DMS 273 treated with DMSO at 0.1 percent for 48 hours (cell line): ENCODE results near the gene CA14.
A peak's percentile ranks its signal among the peaks of the same experiment; 100 is the strongest.
"Not testable (repeated sequence)": the region's sequence is repeated elsewhere in the genome, so short reads cannot be mapped to it uniquely, and the experiment has no call there.

Experiments
- DNase-seq: peaks from one replicate; lab custom pipeline; 2025; lab: John Stamatoyannopoulos, UW

CA14 gene

DNA sequence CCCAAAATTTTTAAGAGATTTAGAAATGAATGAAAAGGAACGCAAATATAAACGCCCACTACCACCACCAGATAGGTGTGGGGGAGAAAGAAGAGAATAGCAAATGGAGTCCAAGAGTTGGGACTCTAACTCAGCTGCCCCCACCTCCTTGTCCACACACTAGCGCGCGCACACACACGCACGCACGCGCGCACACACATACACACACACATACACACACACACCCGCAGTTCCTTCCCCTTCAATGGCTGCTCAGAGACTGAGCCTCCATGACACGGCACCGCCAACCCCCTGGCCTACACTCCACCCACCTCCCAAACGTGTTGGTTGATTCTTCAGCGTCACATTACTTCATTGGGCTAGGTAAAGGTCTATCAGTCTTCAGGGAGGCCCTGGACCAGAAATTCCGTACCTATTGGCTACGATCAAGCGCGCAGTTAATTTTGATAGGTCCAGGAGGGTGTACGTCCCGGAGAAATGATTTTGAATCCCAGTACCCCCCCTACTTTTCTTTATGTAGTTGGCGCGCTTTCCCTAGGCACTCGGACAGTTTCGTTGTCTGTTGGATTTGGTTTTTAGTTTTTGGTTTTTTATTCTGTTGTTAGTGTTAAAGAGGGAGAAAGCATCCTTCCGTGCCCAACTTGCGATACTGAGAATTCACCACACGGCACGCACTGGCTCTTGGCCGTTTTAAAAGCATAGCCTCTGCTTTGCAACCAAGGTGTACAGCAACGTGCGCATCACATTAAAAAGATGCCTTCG lies 21.5 kb upstream of the CA14 start, which contains the start of gene ANP32E:
ANP32E (minus strand) TSS at position 261 of the 762 bp plus-strand sequence. CDS start 326 bp downstream, outside the sequence.
- peak; percentile 100 for DNase-seq

DNA sequence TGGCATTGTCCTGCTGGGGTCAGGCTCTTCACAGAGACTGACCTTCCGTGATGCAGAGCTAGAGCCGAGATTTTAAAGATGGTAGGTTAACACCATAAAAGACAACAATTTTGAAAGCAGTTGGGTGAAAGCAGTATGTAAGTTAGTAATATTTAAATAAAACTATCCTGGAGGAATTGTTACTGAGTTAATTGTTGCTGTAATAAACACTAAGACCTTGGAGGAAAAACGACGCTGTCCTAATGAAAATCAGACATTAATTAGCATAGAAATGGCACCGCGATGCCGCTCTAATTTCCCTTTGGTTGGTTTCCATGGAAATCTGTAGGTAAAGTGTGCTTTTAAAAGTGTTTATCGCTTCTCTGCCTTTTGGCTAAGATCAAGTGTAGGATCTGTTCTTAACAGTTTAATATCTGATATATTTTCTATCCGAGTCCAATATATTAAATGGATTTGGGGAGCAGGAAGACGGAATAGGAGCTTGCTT lies 20.9 kb upstream of the CA14 start:
- no peak for DNase-seq

DNA sequence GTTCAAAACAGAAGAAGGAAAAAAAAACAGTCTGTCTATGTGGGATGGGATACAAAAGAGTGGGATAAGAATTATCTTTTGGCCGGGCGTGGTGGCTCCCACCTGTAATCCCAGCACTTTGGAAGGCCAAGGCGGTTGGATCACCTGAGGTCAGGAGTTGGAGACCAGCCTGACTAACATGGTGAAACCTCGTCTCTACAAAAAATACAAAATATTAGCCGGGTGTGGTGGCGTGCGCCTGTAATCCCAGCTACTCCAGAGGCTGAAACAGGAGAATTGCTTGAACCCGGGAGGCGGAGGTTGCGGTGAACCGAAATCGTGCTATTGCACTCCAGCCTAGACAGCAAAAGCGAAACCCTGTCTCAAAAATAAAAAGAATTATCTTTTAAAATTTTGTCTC lies 20.4 kb upstream of the CA14 start:
- not testable (repeated sequence) for DNase-seq

DNA sequence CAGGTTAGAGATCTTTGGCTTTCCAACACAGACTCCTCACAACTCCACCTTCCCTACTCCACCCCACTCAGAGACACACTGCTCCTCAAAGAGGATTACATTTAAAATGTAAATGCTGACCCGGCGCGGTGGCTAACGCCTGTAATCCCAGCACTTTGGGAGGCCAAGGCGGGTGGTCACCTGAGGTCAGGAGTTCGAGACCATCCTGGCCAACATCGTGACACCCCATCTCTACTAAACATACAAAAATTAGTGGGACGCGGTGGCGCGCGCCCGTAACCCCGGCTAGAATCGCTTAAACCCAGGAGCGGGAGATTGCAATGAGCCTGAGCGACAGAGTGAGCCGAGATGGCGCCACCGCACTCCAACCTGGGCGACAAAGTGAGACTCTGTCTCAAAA lies 19.8 kb upstream of the CA14 start:
- no peak for DNase-seq

DNA sequence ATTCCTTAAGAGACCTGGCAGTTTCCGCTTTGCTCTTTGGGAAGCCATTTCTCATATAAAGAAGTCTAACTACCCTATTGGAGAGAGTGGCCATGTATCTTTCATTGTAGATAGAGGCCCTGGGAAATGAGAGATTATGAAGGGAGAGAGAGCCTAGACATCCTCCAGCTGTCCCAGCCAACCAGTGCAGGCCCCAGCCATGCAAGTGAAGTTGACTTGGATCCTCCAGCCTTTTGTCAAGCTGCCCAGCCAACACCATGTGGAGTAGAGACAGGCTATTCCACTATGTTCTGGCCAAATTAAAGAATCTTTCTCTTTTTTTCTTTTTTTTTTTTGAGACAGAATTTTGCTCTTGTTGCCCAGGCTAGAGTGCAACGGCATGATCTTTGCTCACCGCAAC lies 14.6 kb upstream of the CA14 start:
- DNase-seq, result no peak

DNA sequence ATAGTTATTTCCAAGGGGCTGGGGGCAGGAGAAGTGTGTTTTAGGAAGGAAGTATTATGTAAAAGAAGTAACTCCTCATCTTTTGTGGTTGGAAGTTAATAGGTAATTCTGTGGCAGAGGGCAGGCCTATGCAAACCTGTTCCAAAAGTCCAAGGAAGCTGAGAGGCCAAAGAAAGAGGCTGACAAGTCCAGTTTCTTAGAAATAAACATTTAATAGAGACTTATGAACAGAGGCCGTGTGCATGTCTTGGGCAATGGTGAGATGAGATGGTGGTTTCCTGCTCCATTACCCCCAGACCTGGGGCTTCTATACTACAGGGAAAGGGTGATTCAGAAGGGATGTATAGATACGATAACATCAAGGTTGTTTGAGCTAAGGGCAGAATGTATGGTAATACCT lies 7.6 kb upstream of the CA14 start:
- DNase-seq, result no peak

DNA sequence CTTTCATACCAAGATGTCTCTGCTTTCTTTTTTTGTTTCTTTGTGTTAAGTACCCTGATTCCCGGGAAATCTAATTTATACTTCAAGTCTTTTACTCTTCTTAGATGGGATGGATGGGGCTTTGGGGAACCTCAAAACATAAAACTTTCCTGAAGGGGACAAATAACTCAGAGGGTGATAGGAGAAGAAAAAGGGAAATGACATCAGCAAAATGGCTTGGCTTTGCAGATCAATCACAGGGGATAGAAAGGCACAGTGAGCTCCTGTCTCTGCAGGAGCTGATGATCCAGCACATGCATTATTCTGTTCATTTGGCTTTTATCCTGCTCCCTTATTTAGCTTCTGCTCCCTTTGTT lies 1.4 kb upstream of the CA14 start:
- DNase-seq, result no peak

DNA sequence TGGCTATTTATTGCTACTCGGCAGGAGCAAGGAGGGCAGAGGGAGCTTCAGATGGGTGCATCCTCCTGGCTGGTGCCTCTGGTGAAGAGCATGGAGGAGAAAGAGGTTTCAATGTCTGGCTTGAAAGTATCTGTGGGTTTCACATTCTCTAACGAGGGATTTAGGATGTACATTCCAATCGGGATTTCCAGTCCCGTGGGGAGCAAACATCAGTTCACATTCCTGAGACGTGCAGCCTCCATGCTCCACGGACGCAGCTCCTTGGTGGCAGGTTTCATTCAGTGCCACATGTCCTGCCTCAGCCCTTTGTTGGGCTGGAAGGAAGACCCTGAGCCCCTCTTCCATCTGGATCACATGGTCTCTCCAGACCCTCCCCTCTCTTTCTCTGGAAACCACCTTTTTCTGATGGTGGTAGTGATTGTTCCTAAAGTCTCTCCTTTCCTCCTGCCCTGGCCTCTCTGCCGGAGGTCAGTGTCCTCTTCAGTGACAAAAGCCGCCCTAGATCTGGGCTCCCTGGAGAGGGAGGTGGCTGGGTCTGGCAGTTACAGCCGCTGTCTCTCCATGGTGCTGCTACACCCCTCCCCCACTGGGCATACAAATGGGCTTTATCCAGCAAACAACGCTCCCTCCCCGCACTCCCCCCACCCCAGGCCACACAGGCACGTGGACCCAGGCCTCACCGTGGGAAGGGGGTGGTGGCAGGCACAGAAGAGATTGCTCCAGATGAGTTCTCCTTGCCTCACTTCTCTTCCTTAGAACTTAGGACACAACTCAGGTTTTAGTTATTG lies 826 bp upstream of the CA14 start:
- DNase-seq, result no peak

DNA sequence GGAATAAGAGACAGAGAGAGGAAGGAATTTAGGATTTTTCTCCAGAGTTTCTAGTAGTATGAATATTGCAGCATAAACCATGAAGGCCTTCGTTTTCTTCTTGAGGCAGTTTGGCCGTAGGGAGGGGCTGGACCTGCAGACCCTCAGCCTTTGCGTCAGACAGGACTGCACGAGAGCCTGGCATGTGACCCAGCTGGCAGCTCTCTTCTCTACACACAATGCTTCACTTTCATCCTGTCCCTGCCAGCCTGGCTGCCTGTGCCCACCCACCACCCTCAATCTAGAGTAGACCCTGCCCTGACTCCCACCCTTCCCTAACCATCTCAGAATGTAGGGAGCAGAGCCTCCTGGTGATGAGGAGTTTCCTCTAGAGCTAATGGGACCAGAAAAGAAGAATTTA lies 1.6 kb downstream of the CA14 start:
- DNase-seq, result no peak

DNA sequence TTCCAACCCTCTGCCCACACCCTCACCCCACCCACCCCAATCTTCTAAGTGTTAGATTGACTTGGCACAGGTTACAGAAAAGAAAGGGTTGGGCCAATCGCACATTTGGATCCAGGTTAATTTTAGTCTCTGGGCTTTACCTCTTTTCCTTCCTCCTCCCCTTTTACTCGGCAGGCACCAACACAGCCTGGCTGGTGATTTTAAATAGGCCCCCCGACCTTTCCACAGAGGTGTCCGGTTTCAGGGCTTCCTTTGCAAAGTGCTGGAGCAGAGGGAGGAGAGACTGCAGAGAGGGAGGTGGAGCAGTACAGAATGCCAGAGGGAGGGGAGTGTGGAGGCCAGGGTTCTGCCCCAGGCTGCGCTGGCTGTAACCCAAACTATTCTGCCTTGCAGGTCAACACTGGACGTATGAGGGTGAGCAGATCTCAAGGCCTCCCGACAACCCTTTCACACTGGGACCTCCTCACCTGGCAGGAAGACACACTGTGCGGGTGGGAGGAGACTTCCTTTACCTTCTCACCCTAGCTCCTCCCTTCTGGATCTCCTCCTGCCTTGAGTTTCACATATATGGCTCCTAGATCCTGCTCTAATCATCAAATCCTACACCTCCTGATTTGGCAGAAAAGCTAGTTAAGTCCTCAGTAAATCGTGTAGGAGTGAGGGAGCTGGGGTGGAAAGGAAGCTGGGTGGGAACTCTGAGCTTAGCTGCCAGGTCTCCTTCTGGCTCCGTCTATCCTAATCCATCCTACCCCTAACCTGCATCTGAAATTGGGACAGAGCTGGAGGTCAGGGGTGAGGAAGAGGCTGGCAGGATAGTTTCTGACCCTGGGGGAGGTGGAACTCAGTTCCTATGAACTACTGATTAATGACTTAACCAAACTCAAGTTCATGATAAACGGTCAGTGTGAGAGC lies 2.4 kb downstream of the CA14 start:
- DNase-seq, result peak; percentile 66

DNA sequence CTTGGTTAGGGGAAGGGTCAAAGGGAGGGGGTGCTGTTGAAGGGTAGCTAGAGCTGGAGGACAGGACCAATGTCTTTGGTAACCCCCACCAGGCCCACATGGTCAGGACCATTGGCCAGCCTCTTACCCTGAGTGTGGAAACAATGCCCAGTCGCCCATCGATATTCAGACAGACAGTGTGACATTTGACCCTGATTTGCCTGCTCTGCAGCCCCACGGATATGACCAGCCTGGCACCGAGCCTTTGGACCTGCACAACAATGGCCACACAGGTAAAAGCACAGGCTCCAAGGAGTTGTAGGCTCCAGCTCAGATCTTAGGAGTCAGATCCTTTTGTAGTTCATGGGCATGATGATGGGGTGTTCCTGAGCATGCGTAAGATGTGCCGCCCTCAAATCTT lies 3.8 kb downstream of the CA14 start:
- DNase-seq, result no peak

DNA sequence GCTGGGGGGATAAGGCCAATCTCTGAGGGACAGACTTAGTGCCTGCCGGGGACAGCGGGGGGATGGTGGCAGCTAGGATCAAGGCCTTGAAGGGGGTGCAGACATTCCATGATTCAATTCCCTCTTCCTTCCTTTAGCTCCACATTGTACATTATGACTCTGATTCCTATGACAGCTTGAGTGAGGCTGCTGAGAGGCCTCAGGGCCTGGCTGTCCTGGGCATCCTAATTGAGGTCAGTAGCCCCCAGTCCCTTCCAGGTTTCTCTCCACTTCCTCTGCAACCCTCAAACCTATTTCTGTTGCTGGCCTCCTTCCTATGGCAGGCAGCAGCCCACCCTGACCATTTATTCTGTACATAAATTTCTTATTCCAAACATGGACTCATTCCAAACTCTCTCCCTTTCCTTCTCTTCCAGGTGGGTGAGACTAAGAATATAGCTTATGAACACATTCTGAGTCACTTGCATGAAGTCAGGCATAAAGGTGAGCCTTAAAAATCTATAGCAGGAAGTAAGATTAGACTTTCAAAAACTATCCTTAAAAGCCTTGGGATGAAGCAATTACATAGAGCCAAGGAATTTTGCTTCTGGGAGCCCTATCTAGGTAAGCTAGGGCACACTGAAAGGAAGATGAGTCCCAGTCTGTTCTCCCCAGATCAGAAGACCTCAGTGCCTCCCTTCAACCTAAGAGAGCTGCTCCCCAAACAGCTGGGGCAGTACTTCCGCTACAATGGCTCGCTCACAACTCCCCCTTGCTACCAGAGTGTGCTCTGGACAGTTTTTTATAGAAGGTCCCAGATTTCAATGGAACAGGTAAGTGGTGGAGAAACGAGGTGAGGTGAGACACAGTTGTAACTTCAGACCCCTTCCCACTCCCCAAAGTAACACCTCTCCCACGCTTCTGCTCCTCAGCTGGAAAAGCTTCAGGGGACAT lies 5.1 kb downstream of the CA14 start:
- no peak for DNase-seq

DNA sequence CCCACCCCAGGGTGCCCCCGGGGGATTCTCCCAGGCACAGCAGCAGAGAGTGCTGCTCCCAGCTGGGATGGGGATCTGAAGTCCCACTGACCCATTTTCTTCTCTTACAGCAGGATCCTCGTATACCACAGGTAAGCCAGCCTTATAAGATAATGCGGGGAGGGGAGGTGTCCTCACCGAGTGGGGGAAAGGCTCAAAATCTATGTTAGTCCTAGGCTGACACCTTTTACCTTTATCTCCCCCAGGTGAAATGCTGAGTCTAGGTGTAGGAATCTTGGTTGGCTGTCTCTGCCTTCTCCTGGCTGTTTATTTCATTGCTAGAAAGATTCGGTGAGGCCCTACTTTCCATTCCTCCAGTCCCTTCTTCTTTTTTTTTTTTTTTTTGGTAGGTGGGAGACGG lies 6.0 kb downstream of the CA14 start:
- no peak for DNase-seq

DNA sequence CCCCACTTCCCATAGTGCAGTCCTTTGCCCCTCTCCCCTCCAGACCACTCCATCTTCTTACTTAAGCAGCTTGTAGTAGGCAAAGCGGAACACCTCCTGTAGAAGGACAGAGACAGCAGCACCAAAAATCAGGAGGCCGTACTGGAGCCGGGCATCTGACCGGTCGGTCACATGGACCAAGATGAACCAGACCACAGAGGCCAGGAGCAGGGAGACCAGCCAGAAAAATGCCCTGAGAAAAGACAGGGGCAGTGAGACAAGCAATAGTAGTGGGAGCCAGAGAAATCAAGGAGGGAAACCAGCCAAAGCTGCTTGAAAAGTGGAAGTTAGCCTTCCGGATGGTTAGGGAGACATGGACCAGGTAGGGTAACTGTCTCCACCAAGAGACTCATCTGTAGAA lies 10.3 kb downstream of the CA14 start:
- no peak for DNase-seq

DNA sequence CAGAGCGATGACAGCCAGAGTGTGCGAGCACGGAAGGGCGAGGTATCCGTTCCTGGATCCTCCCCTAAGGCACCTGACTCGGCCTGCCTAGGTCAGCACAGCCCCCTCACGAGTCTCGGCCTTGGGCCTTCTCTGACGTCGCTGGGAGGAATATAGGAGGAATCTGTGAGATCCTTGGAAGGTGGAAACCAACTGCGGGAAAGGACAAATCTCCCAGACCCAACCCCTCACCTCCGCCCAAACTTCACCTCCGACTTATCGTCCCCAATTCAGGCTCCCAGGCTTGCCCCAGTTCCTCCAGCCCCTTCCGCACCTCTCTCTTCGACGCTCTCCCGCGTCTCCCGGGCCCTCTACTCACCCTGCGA lies 10.7 kb downstream of the CA14 start:
- no peak for DNase-seq

DNA sequence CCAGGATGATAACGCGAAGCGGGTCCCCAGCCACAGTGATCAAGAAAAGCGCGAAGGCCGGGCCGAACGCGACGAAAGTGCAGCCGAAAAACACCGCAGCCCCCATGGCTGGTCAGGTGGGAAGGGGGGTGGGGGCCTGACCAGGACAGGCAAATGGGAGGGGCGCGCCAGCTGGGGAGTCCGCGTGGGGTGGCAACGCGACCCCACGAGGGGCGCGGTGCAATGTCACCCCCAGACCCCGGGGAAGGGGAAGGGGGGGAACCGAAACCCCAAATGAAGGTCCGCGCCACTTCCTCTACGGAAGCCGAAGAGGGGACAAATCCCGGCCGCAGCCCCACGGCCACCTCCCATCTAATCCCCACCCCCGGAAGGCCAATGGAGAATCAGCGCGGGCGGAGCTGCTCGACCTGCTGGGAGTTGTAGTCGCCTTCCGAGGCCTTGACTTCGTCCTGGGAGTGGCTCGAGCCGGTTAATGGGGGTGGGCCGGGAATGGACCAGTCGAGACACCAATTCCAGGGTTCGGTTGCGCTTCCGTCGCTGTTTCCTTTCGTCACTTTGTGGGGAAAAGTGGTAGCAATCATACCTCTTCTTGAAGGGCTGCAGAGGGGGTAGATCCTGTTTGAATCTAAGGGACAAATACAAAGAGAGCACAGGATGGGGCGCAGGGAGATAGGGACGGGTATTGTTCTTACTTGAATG lies 11.3 kb downstream of the CA14 start, which contains the start of gene APH1A:
APH1A (minus strand) TSS at position 312 of the 699 bp plus-strand sequence; CDS start at position 106, 206 bp downstream.
- DNase-seq, result peak; percentile 90

DNA sequence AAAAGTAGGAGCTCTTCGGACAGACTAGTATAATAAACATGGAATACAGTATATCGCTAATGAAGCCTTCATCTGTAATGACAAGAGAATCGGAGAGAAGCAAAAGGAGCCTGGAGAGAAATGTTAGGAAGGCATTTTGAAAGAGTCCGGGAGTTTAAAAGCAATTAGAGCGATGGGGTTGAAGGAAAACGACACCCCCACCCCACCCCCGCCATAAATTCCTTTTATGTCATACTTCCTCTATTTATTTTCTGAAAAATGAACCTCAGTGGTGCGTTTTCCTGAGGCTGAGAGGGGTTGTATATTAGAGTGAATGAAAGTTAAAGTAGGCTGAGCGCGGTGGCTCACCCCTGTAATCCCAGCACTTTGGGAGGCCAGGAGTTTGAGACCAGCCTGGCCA lies 11.9 kb downstream of the CA14 start:
- DNase-seq, result no peak

DNA sequence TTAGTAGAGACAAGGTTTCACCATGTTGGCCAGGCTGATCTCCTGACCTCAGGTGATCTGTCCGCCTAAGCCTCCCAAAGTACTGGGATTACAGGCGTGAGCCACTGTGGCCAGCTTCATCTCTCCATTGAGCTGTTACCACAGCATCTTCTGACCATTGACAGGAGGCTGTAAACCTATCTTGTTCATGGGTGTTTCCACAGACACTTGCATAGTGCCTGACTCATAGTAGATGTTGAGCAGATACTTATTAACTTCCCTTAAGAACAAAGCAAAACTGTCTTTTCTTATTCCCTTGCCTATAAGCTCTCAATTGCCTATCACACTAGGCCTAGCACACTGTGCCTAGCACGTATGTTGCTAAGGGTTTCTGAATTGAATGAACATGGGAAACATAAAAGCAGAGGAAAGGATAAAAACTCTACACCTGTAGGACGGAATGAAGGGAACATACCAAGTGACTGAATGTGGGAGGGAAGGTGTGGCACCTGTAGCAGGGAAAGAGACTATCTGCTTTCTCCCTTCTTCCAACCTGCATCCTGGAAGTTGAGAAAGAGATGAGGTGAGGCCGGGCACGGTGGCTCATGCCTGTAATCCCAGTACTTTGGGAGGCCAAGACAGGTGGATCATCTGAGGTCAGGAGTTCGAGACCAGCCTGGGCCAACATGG lies 13.9 kb downstream of the CA14 start:
- no peak for DNase-seq

DNA sequence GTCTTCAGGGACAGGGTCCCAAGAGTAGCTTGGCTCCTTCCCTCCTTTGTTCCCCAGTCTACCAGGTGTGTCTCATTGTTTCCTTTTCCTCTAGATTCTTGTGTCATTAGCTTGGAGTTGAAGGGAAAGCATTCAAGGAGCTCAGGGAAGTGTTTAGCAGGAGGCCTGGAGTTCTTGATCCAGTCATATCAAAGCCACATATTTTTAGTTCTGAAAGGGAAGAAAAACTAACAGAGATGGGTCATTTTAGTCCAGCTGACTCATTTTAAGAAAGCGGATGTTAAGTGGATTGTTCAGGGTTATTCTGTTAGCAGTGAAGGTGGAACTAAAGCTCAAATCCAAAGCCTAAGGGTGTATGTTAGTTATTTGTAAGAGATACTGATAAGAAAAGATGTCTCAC lies 15.7 kb downstream of the CA14 start:
- DNase-seq, result no peak

DNA sequence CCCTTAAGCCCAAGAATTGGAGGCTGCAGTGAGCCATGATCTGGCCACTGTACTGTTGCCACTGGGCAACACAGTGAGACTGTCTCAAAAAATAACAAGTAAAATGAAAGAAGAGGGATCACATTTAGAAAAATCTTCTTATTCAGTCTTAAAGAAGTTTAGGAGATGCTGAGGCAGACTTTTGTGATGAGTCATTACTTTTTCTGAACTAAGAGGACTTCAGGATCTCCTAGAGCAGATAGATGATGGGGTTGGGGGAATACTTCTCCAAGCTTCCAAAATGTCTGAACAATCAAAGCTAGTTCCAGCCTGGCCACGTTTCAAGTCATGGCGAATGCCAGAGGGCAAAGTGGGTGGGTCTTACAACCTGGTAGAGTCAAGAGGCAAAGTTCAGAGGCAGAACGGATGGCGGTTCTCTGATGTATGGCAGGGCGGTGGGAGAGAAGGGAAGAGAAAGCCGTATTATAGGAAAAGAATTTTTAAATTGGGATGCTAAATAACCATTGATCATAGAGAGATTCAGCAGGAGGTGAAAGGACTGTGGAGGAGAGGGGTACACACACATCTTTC lies 22.6 kb downstream of the CA14 start:
- DNase-seq, result no peak
